HEK293 (cell line): ENCODE data around the gene TPP1.
A peak's percentile ranks its signal among the peaks of the same experiment; 100 is the strongest.

ENCODE experiments used
- GLI4 ChIP-seq: fragments of 450-650 bp; formaldehyde crosslinking; IDR thresholded peaks from 2 replicates; pipeline ENCODE4 v1.5.1; 2016; ENCODE audit warnings: missing biosample characterization, missing genetic modification characterization
- GLIS1 ChIP-seq: fragments of 450-650 bp; formaldehyde crosslinking; IDR thresholded peaks from 2 replicates; pipeline ENCODE4 v1.5.1; 2016; ENCODE audit warnings: missing biosample characterization, missing genetic modification characterization
- HOXC10 ChIP-seq: sonication (generic); formaldehyde crosslinking; IDR thresholded peaks from 2 replicates; pipeline ENCODE4 v1.8.1; 2023; ENCODE audit warnings: mild to moderate bottlenecking, missing genetic modification reagents
- KLF1 ChIP-seq: fragments of 450-650 bp; formaldehyde crosslinking; IDR thresholded peaks from 2 replicates; pipeline ENCODE4 v1.5.1; 2016; ENCODE audit warnings: missing biosample characterization, missing genetic modification characterization
- KLF8 ChIP-seq: fragments of 450-650 bp; formaldehyde crosslinking; IDR thresholded peaks from 2 replicates; pipeline ENCODE4 v1.5.1; 2016; ENCODE audit warnings: missing biosample characterization, missing genetic modification characterization
- OVOL3 ChIP-seq: fragments of 450-650 bp; formaldehyde crosslinking; IDR thresholded peaks from 2 replicates; pipeline ENCODE4 v1.5.1; 2016; ENCODE audit warnings: missing biosample characterization, missing genetic modification characterization
- PRDM10 ChIP-seq: fragments of 450-650 bp; formaldehyde crosslinking; IDR thresholded peaks from 2 replicates; pipeline ENCODE4 v1.5.1; 2016; ENCODE audit warnings: missing biosample characterization, missing genetic modification characterization
- PRDM4 ChIP-seq: fragments of 450-650 bp; formaldehyde crosslinking; IDR thresholded peaks from 2 replicates; pipeline ENCODE4 v1.5.1; 2017; ENCODE audit warnings: missing biosample characterization, missing genetic modification characterization
- SP2 ChIP-seq: fragments of 450-650 bp; formaldehyde crosslinking; IDR thresholded peaks from 2 replicates; pipeline ENCODE4 v1.5.1; 2016; ENCODE audit warnings: missing biosample characterization, missing genetic modification characterization
- ZBTB1 ChIP-seq: fragments of 450-650 bp; formaldehyde crosslinking; IDR thresholded peaks from 2 replicates; pipeline ENCODE4 v1.5.1; 2016; ENCODE audit warnings: missing biosample characterization, missing genetic modification characterization
- ZBTB20 ChIP-seq: fragments of 450-650 bp; formaldehyde crosslinking; IDR thresholded peaks from 2 replicates; pipeline ENCODE4 v1.5.1; 2016; ENCODE audit warnings: missing biosample characterization, missing genetic modification characterization
- ZBTB48 ChIP-seq: fragments of 450-650 bp; formaldehyde crosslinking; IDR thresholded peaks from 2 replicates; pipeline ENCODE4 v1.5.1; 2016; ENCODE audit warnings: missing biosample characterization, missing genetic modification characterization
- ZBTB6 ChIP-seq: fragments of 450-650 bp; formaldehyde crosslinking; IDR thresholded peaks from 2 replicates; pipeline ENCODE4 v1.5.1; 2017; ENCODE audit warnings: missing biosample characterization, missing genetic modification characterization
- ZBTB7A ChIP-seq: fragments of 450-650 bp; formaldehyde crosslinking; IDR thresholded peaks from 2 replicates; pipeline ENCODE4 v1.5.1; 2016; ENCODE audit warnings: low read depth, missing biosample characterization, missing genetic modification characterization
- ZNF23 ChIP-seq: fragments of 450-650 bp; formaldehyde crosslinking; IDR thresholded peaks from 2 replicates; pipeline ENCODE4 v1.5.1; 2016; ENCODE audit warnings: missing biosample characterization, missing genetic modification characterization, borderline replicate concordance
- ZNF311 ChIP-seq: fragments of 450-650 bp; formaldehyde crosslinking; IDR thresholded peaks from 2 replicates; pipeline ENCODE4 v1.5.1; 2017; ENCODE audit warnings: missing biosample characterization, missing genetic modification characterization, borderline replicate concordance
- ZNF518A ChIP-seq: fragments of 450-650 bp; formaldehyde crosslinking; conservative IDR thresholded peaks from 2 replicates; pipeline ENCODE4 v1.5.1; 2016; ENCODE audit warnings: low read depth, missing biosample characterization, missing genetic modification characterization
- ZNF530 ChIP-seq: fragments of 450-650 bp; formaldehyde crosslinking; IDR thresholded peaks from 2 replicates; pipeline ENCODE4 v1.5.1; 2016; ENCODE audit warnings: low read depth, missing biosample characterization, missing genetic modification characterization
- ZNF548 ChIP-seq: fragments of 450-650 bp; formaldehyde crosslinking; IDR thresholded peaks from 2 replicates; pipeline ENCODE4 v1.5.1; 2016; ENCODE audit warnings: missing biosample characterization, missing genetic modification characterization
- ZNF629 ChIP-seq: fragments of 450-650 bp; formaldehyde crosslinking; IDR thresholded peaks from 2 replicates; pipeline ENCODE4 v1.5.1; 2017; ENCODE audit warnings: missing biosample characterization, missing genetic modification characterization
- ZNF692 ChIP-seq: fragments of 450-650 bp; formaldehyde crosslinking; IDR thresholded peaks from 2 replicates; pipeline ENCODE4 v1.5.1; 2016; ENCODE audit warnings: missing biosample characterization, missing genetic modification characterization
- ZNF704 ChIP-seq: fragments of 450-650 bp; formaldehyde crosslinking; IDR thresholded peaks from 2 replicates; pipeline ENCODE4 v1.5.1; 2016; ENCODE audit warnings: missing biosample characterization, missing genetic modification characterization
- ZNF768 ChIP-seq: fragments of 450-650 bp; formaldehyde crosslinking; IDR thresholded peaks from 2 replicates; pipeline ENCODE4 v1.5.1; 2018; ENCODE audit warnings: missing biosample characterization, mild to moderate bottlenecking, missing genetic modification characterization
- ZNF792 ChIP-seq: fragments of 450-650 bp; formaldehyde crosslinking; IDR thresholded peaks from 2 replicates; pipeline ENCODE4 v1.5.1; 2016; ENCODE audit warnings: missing biosample characterization, missing genetic modification characterization
- ZXDB ChIP-seq: fragments of 450-650 bp; formaldehyde crosslinking; IDR thresholded peaks from 2 replicates; pipeline ENCODE4 v1.5.1; 2016; ENCODE audit warnings: missing biosample characterization, missing genetic modification characterization

Gene TPP1

GRCh38 chr11:6619004-6619745 is at the start of gene TPP1 (continued):
- TF ChIP-seq ZNF518A (tag by site-specific recombination): no peak
- TF ChIP-seq ZXDB (tag by site-specific recombination): peak; percentile 42; the same call in 1 of the 2 replicates
- TF ChIP-seq ZBTB6 (tag by site-specific recombination): no peak
- TF ChIP-seq ZNF548 (tag by site-specific recombination): no peak
- TF ChIP-seq KLF8 (tag by site-specific recombination): peak; percentile 62; the same call in 1 of the 2 replicates
- no peak for TF ChIP-seq ZNF792
- TF ChIP-seq ZNF704 (tag by site-specific recombination): no peak
- no peak for TF ChIP-seq ZNF768 (tag by site-specific recombination)
- TF ChIP-seq ZNF692 (tag by site-specific recombination): 0 out of 2 replicates have a peak, but pooled peaks have one; percentile 32
- TF ChIP-seq ZNF23 (tag by site-specific recombination): no peak
- TF ChIP-seq PRDM10: peak; percentile 93
- 0 out of 2 replicates have a peak, but pooled peaks have one; percentile 36 for TF ChIP-seq ZBTB48 (tag by site-specific recombination)
- no peak for TF ChIP-seq OVOL3
- TF ChIP-seq HOXC10: no peak
- no peak for TF ChIP-seq ZBTB20 (tag by site-specific recombination)
- no peak for TF ChIP-seq ZNF311
- TF ChIP-seq SP2: peak; percentile 57
- peak; percentile 53; the same call in 1 of the 2 replicates for TF ChIP-seq GLIS1 (tag by site-specific recombination)
- TF ChIP-seq ZNF629 (tag by site-specific recombination): 0 out of 2 replicates have a peak, but pooled peaks have one; percentile 50
- no peak for TF ChIP-seq GLI4 (tag by site-specific recombination)
- no peak for TF ChIP-seq ZNF530 (tag by site-specific recombination)
- no peak for TF ChIP-seq ZBTB7A (tag by site-specific recombination)
- TF ChIP-seq PRDM4 (tag by site-specific recombination): no peak
- TF ChIP-seq KLF1 (tag by site-specific recombination): peak; percentile 70
- TF ChIP-seq ZBTB1: no peak
